ENCODE data around the gene HOXC4.
"Not testable (repeated sequence)": the region's sequence is repeated elsewhere in the genome, so short reads cannot be mapped to it uniquely, and the experiment has no call there.

Gene HOXC4

DNA sequence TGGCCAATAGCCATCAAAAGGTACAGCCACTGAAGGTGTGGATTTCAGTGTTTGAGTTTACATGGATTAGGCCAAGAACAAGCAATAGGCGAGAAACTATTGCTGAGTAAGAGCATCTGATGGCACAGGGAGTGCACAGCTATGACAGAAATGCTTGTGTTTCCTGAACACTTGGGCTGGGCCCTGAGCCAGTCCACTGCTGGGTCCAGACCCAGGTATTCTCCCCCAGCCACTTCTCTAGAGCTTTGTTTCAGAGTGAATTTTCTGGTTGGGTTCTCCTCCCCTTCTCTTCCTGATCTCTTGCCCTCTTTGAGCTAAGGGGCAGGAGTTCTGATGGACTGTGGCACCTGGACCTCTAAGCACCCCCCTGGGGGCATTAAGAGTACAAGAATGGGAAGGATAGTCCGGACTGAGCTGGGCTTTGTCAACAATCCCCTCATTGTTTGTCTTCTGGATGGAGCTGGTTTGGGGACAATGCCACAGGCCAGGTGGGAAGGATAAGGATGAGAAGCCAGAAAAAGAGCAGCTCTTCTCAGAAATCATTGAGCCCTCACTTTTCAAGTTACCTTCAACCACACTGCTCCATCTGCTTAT, 12.4 kb upstream of the HOXC4 start:
- DNase-seq (ENCODE audit: low spot score), result no peak

DNA sequence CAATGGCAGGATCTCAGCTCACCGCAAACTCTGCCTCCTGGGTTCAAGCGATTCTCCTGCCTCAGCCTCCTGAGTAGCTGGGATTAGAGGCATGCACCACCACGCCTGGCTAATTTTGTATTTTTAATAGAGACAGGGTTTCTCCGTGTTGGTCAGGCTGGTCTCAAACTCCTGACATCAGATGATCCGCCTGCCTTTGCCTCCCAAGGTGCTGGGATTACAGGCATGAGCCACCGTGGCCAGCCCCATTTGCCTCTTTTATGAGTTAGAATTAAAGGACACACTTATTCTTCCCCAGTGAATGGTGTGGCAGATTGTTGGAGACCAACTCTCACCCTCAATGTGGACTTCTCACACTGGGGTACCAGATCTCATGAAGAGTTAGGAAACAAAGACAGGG, 11.6 kb upstream of the HOXC4 start:
- not testable (repeated sequence) for DNase-seq (ENCODE audit: low spot score)

GRCh38 chr12:54042970-54043853, 10.4 kb upstream of the HOXC4 start:
- no peak for DNase-seq (ENCODE audit: low spot score)

GRCh38 chr12:54044425-54045103, 9.1 kb upstream of the HOXC4 start:
- no peak for DNase-seq (ENCODE audit: low spot score)

- DNase-seq (ENCODE audit: low spot score), result no peak
Observed at GRCh38 chr12:54045401-54045800, 8.2 kb upstream of the HOXC4 start.

- DNase-seq (ENCODE audit: low spot score), result no peak
Observed at GRCh38 chr12:54045868-54046521, 7.6 kb upstream of the HOXC4 start.

- no peak for DNase-seq (ENCODE audit: low spot score)
Observed at GRCh38 chr12:54046809-54047159, 6.9 kb upstream of the HOXC4 start.

DNA sequence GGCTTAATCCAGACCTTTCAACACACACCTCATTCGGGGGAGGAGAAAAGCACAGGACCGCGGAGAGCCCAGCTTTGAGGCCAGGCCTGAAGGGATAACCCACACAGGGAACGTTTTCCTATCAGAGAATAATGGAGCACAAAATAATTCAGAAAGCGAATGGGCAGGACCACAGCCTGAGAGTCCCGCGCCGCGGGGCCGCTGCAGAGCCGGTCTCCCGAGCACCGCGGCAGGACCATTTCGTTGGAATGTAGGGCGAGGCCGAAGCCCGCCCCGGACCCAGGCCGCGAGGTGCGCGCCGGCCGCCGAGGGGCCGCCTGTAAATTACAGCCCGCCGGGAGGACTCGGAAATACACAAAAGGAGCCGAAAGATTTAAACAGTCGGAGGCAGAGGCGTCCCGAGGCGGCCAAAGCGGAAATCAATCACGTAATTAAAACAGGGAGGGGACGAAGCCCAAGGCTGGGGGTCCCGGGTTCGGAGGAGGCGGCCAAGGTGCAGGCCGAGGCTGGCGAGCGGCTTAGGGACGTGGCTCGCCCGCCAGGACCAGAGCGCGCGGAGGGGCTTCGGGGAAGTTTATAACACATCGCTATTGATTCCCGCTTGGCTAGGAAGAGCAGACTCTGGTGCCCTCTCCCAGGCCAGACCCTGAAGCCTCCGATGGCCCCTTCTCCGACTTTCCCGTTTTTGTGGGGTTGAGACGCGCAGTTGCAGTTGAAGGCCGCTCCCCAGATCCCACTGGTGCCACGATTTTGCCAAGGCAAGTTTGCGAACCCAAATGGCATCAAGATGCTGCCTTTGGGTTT, 6.3 kb upstream of the HOXC4 start:
- DNase-seq (ENCODE audit: low spot score), result no peak

DNA sequence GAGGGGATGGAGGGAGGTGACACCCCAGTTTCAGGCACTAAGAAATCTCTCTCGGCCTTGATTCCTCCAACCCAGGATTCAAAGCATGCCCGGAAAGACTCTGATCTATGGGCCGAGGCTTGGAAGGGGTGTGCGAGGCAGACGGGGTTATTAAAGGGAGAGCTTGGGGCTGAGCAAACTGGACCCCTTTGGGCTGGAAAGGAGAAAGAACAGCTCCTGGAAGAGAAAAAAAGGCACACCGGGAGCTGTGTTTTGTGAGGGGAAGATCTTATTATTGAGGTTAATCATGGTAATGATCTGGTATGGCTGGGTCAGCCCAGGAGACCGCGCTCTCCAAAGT, 5.7 kb upstream of the HOXC4 start:
- DNase-seq (ENCODE audit: low spot score), result no peak

DNA sequence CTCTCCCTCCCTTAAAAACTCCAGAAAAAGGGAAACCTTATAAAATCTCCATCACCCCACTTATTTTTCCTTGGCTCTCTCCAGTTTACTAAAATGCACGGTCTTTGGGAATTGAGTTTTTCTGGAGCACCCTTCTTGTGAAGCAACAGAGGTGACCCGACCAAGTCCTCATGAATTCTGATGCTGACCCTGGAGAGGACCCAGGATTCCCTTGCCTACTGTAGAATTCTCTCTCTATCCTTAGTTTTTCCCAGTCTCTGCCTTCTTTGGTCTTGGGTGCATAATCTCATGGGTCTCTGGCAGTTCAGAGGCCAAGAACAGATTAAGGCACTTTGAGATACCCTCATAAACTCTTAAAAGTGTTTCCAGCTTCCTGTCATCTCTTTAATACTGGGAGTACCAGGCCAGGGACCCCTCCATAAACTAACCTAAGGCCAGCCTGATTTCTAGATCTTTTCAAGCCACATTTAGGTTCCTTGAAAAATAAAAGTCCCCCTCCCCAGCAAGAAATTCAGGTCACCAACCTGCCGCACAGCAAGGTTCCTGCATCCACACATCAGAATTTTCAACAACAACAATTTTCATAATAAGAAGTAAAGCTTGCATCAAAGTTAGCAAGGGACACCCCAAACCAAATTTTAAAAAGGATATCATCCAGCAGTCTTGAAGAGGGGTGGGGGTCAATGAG, 5.1 kb upstream of the HOXC4 start:
- no peak for DNase-seq (ENCODE audit: low spot score)

DNA sequence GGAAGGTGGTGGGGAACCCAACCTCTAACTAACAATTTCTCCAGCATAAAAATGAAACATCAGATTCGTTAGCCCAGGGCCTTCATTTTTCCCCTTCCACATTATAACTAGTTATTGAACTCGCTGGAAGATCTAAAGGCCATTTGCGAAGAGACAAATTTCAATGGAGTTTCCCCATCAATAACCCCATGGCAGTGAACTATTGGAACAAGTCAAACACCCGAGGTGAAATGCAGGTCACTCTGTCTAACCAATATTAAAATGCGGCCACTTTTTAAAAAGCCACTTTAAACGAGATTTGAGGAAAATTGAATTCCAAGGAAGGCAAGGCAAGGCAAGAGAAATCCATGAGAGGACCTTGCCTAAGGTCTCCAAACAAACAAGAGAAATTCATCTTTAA, 4.5 kb upstream of the HOXC4 start:
- no peak for DNase-seq (ENCODE audit: low spot score)

DNA sequence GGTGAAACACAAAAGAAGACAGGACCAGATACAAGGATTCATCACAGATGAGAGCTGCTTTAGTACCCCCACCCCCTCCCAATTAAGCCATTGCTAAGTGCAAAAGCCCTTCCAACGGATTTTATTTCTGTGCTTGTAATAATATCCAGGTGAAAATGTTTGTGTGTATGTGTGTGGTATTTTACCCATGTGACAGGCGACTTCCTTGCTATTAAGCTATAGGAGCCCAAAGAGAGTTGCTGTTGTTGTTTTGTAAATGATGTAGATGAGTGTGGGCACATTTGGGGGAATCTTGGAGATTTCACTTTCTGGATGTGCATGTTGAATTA, 3.2 kb upstream of the HOXC4 start:
- DNase-seq (ENCODE audit: low spot score), result no peak

DNA sequence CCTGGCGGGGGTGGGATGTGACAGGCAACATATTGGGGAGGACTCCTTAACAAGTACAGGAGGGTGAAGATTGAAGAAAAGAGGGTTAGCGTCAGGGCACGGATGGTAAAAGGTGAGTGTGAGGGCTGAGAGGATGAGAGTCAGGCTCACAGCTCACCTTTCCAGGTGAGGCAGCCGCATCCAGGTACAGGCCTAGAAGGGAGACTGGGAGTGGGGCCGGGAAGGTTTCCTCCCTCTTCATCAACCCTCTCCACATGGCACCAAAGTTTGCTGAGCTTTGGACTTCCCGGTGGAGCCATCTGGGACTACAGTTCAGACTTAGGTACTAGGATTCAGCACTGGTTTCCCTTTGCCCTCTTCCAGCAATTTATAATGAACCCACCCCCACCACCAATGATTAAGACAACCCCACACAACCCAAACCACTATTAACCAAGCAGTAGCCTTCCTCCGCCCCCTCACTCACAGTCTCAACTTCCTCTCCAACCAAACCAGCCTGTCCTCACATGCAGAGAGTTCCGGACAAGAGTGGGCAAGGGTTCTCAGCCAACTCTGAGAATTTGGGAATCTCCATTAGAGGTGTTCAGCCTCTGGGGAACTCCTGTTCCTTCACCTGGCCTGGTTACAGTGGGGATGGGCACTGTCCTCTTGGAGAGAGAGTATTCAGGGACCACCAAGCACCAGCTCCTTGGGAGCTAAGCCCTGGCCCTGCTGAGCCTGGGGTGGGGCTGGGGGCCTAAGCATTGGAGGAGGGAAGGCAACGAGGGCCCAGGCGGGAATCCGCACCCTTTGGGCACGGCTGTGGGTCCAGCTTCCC, 2.4 kb upstream of the HOXC4 start:
- no peak for DNase-seq (ENCODE audit: low spot score)

GRCh38 chr12:54051874-54052437, 1.7 kb upstream of the HOXC4 start:
- no peak for DNase-seq (ENCODE audit: low spot score)

DNA sequence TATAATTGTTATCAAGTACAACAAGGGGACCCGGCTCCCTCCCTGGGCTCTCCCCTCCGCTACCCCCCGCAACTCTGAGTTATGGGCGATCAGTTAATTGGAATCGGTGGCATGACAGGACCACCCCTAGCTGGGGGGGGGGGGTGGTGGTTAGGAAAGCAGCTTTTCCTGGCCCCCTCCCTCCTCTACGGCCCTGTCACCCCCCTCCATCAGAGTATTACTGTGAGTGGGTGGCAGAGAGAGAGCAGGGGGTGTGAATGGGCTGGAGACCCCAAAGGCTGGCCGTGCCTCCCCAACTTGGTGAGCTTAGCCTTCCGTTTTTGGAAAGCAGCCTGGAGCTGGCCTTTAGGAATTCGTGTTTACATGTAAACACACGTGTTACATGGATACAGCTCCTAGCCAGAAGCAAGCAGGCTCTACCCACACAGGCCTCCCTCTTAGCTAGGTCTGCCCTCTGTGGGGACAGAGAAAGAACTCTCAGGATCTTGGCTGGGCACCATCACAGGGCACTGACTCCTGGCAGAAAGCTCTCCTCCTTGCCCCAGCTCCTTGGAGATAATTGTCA, 1.1 kb upstream of the HOXC4 start:
- no peak for DNase-seq (ENCODE audit: low spot score)

DNA sequence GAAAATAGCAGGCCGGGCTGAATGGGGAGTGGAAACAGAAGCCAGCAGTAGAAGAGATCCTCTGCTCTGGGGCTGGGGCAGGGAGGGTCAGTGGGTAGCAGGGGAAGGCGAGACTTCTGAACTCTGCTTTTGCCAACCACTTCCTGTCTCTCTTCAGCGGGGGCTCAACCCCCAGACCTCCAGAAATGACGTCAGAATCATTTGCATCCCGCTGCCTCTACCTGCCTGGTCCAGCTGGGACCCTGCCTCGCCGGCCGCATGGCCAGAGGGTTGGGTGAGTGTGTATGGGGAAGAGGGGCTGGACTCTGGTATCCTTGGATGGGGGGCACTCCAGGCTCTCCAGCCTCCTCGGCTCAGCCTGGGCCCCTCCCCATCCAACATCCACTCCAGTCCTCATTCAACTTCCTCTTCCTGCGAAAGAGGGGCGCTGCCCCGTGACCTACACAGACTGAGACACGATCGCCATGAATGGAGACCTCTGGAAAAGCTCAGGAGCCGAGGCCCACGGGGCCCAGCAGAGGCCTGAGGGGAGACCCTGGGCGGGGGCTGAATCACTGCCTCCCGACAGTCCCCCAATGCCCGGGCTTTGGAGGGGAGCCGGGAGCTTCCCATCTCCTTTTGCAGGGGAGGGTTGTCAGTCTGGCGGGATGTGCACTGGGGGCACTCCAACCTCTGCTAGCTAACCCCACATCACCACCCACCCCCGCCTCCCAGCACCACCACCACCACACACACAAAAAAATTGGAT, 458 bp upstream of the HOXC4 start:
- DNase-seq (ENCODE audit: low spot score), result peak; percentile 23

DNA sequence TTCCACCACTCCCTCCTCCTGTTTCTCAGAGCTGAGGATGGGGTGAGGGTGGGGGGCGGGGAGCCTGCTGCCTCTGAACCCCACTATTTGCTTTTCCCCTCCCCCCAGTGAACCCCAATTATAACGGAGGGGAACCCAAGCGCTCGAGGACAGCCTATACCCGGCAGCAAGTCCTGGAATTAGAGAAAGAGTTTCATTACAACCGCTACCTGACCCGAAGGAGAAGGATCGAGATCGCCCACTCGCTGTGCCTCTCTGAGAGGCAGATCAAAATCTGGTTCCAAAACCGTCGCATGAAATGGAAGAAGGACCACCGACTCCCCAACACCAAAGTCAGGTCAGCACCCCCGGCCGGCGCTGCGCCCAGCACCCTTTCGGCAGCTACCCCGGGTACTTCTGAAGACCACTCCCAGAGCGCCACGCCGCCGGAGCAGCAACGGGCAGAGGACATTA, 1.1 kb downstream of the HOXC4 start:
- no peak for DNase-seq (ENCODE audit: low spot score)

DNA sequence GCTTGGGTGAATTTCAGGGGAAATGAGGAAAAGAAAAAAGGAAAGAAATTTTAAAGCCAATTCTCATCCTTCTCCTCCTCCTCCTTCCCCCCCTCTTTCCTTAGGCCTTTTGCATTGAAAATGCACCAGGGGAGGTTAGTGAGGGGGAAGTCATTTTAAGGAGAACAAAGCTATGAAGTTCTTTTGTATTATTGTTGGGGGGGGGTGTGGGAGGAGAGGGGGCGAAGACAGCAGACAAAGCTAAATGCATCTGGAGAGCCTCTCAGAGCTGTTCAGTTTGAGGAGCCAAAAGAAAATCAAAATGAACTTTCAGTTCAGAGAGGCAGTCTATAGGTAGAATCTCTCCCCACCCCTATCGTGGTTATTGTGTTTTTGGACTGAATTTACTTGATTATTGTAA, 1.9 kb downstream of the HOXC4 start:
- DNase-seq (ENCODE audit: low spot score), result no peak

DNA sequence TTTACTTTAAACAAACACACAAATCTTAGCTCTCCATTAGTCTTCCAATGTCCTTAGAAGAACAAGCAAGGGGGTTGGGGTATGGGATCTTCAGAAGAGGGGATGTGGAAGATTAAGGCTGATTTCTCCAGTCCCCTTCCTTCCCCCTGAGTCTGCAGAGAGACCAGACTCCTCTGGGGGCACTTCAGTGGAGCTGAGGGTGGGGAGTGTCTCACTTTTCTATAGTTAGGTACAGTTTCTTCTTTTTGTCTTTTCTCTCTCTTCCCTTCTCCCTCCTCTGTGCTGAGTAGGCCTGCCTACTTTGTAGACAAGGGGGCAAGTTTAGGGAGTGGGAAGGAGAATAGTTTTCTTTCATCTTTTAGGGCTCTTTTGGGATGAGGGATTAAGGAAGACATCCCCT, 2.5 kb downstream of the HOXC4 start:
- no peak for DNase-seq (ENCODE audit: low spot score)

Measured in CD4-positive, alpha-beta T cell treated with Interleukin-15 for 4 hours (primary cell).